Transverse colon (tissue), 4 donors: ENCODE measurements around the gene UNCX. TPM values are rescaled to one million over a fixed set of nuclear protein-coding genes. Genes with fewer than 3 reads are reported as not detected.

Experiments
- DNase-seq: peaks from one replicate; pipeline ENCODE4 v3.0.0-alpha.2; 2019
- H3K27ac ChIP-seq, 4 donors: fragments of 200-600 bp; sonication (generic); 2 replicates each; pipeline ENCODE4 v1.5.1; 2016 to 2018; ENCODE audit warnings: inconsistent platforms in 4 of 4
- H3K27me3 ChIP-seq: fragments of 200-600 bp; sonication (generic); 2 replicates; pipeline ENCODE4 v1.5.1; 2017; ENCODE audit warnings: inconsistent platforms
- H3K36me3 ChIP-seq, 4 donors: fragments of 200-600 bp; sonication (generic); 2 replicates each; pipeline ENCODE4 v1.5.1; 2017 to 2019; ENCODE audit warnings: inconsistent platforms in 4 of 4
- H3K4me1 ChIP-seq, 4 donors: fragments of 200-600 bp; sonication (generic); 2 replicates each; pipeline ENCODE4 v1.5.1; 2017 to 2020; ENCODE audit warnings: inconsistent platforms in 4 of 4
- H3K4me3 ChIP-seq, 4 donors: fragments of 200-600 bp; sonication (generic); 1 replicate in 1 of 4; 2 replicates in 3 of 4; pipeline versions ENCODE4 v1.5.1 to v1.6.1; 2017 to 2019; ENCODE audit warnings: inconsistent platforms in 4 of 4
- H3K9me3 ChIP-seq, 2 donors: fragments of 200-600 bp; sonication (generic); 2 replicates each; pipeline ENCODE4 v1.5.1; 2017 to 2019; ENCODE audit warnings: inconsistent platforms in 2 of 2
- CTCF ChIP-seq, 5 experiments: fragments of 200-600 bp in 3 of 5; fragments of 450-650 bp in 2 of 5; sonication (generic) in 3 of 5; IDR thresholded peaks; 1 replicate in 2 of 5; 2 replicates in 3 of 5; pipeline ENCODE4 v1.5.1; 2016 to 2017; ENCODE audit warnings: antibody characterized with exemption in 5 of 5, inconsistent platforms in 3 of 5, mild to moderate bottlenecking in 2 of 5, moderate library complexity in 1 of 5
- EP300 ChIP-seq: sonication (generic); formaldehyde crosslinking; IDR thresholded peaks from one replicate; pipeline ENCODE4 v1.6.1; 2017; ENCODE audit warnings: antibody characterized with exemption, low read depth
- POLR2A ChIP-seq: fragments of 450-650 bp; IDR thresholded peaks from one replicate; pipeline ENCODE4 v1.6.1; 2016; ENCODE audit warnings: antibody characterized with exemption, mild to moderate bottlenecking, moderate library complexity
- POLR2AphosphoS5 ChIP-seq, 3 donors: sonication (generic); formaldehyde crosslinking; IDR thresholded peaks; one replicate each; pipeline ENCODE4 v1.6.1; 2016; ENCODE audit warnings: antibody characterized with exemption in 3 of 3
- WGBS, 2 donors: methylation state at CpG; one replicate each; pipeline ENCODE4 v1.1.5; 2018; ENCODE audit warnings: low coverage in 1 of 2; 5-methylcytosine and 5-hydroxymethylcytosine counted together
- in situ Hi-C, 4 donors: fragments of 200-750 bp; cut with MboI; loops; one replicate each; pipeline versions ENCODE4 v1.15.0 to v1.15.1; 2017; ENCODE audit warnings: low sequenced_read_pairs in 3 of 4, low pct_ligation_motif_present in 1 of 4, low pct_unique_long_range_greater_than_20kb in 1 of 4
- intact Hi-C: fragments of 100-400 bp; cut with DNase I; formaldehyde crosslinking; loops from one replicate; pipeline ENCODE4 v1.15.1; 2023; ENCODE audit warnings: low total_unique reads
- total RNA-seq, 4 donors: library from RNA; depleted of rRNA; stranded (reverse); fragments of >200 nt; gene quantifications; one replicate each; pipeline ENCODE4 v1.1.0, GENCODE V29; 2016

UNCX gene
- total RNA-seq, 4 donors from 2014 or later, result not detected

GRCh38 chr7:1224086-1224716 lies 8.5 kb upstream of the UNCX start:
- intact Hi-C loops (no loop called here), in situ Hi-C loops (no loop called here)
- Histone ChIP-seq H3K4me3 (no peak overlapping the region), H3K4me1 (peaks cover 0 to 12% (median 8%) of the 10 kb centered on the region in 4 donors), H3K9me3 (no peaks in the 10 kb centered on the region), H3K36me3 (no peaks in the 10 kb centered on the region), H3K27ac (no peak overlapping the region), H3K27me3 (peaks cover 91% of the 10 kb centered on the region)
- TF ChIP-seq EP300 (no peak), POLR2A (no peak), CTCF (IDR thresholded peaks at IDR 0.05) (no peak), POLR2AphosphoS5 (IDR thresholded peaks at IDR 0.05) (no peak)
- 8% methylated on average over 51 of the region's 66 CpGs; no CpG with 5 or more reads in 1 of the 2 donors for WGBS, 2 donors
- no peak for DNase-seq

- WGBS, 2 donors, result 4 to 5% methylated on average over 11 of the region's 11 CpGs
- intact Hi-C loops (no loop called here), in situ Hi-C loops (no loop called here)
- Histone ChIP-seq H3K36me3 (no peaks in the 10 kb centered on the region), H3K27me3 (peaks cover 98% of the 10 kb centered on the region), H3K9me3 (no peaks in the 10 kb centered on the region), H3K27ac (no peak overlapping the region), H3K4me1 (peaks cover 0 to 12% (median 8%) of the 10 kb centered on the region in 4 donors), H3K4me3 (no peak overlapping the region)
- TF ChIP-seq EP300, result no peak
- TF ChIP-seq POLR2A, result no peak
- TF ChIP-seq CTCF (IDR thresholded peaks at IDR 0.05), result no peak
- no peak for TF ChIP-seq POLR2AphosphoS5 (IDR thresholded peaks at IDR 0.05)
- no peak for DNase-seq
These were observed 7.6 kb upstream of the UNCX start for GRCh38 chr7:1225030-1225429.

- Histone ChIP-seq H3K27me3 (peaks cover 99% of the 10 kb centered on the region), H3K9me3 (no peaks in the 10 kb centered on the region), H3K36me3 (no peaks in the 10 kb centered on the region), H3K27ac (no peak overlapping the region), H3K4me3 (no peak overlapping the region), H3K4me1 (peaks cover 0 to 12% (median 8%) of the 10 kb centered on the region in 4 donors)
- 18 to 24% methylated on average over 15 to 37 of the region's 52 CpGs for WGBS, 2 donors
- in situ Hi-C loops (no loop called here), intact Hi-C loops (no loop called here)
- TF ChIP-seq EP300 (no peak), CTCF (IDR thresholded peaks at IDR 0.05) (peak; percentile 49 to 82 (median 73))
- no peak for DNase-seq
These were observed 7.1 kb upstream of the UNCX start for GRCh38 chr7:1225441-1226185.

- Histone ChIP-seq H3K4me3 (no peak overlapping the region), H3K27me3 (peaks cover 99% of the 10 kb centered on the region), H3K27ac (no peak overlapping the region), H3K36me3 (no peaks in the 10 kb centered on the region), H3K9me3 (no peaks in the 10 kb centered on the region), H3K4me1 (peaks cover 0 to 12% (median 8%) of the 10 kb centered on the region in 4 donors)
- no peak for DNase-seq
- TF ChIP-seq POLR2A, result no peak
- no peak for TF ChIP-seq POLR2AphosphoS5 (IDR thresholded peaks at IDR 0.05)
- TF ChIP-seq CTCF (IDR thresholded peaks at IDR 0.05), result no peak
- TF ChIP-seq EP300, result no peak
- in situ Hi-C loops (no loop called here), intact Hi-C loops (no loop called here)
- WGBS, 2 donors, result 25 to 51% methylated on average over 7 to 21 of the region's 23 CpGs
These were observed 6.3 kb upstream of the UNCX start for GRCh38 chr7:1226186-1226901.
